ENCODE measurements around the gene SLC12A9.

Gene SLC12A9

DNA sequence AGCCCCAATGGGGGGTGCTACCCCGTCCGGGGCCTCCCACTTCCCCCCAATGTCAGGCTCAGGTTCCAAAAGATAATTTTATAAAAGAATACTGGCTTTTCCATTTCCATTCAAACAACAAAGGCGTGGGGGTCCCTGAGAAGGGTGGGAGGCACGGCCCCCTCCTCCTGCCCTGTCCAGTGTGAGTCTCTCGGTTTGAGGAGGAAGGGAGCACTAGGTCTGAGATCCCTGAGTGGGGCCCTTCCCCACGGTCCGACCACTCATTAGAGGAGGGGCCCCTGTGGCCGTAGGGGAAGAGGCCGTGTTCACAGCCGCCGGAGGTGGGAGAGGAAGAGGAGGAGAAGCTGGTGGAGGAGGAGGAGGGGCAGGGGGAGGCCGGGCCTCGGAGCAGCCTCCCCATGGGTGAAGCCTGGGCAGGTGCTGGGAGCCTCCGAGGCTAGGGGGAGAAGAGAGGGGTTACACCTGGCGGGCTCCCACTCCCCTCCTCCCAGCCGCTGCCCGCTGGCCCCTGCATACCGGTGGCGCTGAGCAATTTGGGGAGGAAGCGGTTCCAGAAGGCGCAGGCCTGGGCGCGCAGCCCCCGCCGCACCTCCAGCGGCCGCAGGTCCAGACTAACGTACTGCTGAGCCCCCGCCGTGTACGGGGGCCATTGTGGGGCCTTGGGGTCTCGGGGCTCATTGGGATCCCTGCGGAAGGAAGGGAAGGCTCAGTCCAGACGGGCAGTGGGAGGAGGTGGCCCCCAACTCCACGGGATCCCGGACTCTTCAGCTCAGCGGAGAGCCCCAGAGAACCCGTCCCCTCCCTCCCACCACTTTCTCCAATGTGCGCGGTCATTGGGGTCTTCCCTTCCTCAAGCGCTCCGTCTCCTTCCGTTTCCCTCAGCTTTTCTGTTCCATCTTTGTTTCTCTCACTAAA lies 38.4 kb downstream of the SLC12A9 start:
- TF ChIP-seq, protein P1, sequence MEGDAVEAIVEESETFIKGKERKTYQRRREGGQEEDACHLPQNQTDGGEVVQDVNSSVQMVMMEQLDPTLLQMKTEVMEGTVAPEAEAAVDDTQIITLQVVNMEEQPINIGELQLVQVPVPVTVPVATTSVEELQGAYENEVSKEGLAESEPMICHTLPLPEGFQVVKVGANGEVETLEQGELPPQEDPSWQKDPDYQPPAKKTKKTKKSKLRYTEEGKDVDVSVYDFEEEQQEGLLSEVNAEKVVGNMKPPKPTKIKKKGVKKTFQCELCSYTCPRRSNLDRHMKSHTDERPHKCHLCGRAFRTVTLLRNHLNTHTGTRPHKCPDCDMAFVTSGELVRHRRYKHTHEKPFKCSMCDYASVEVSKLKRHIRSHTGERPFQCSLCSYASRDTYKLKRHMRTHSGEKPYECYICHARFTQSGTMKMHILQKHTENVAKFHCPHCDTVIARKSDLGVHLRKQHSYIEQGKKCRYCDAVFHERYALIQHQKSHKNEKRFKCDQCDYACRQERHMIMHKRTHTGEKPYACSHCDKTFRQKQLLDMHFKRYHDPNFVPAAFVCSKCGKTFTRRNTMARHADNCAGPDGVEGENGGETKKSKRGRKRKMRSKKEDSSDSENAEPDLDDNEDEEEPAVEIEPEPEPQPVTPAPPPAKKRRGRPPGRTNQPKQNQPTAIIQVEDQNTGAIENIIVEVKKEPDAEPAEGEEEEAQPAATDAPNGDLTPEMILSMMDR (IDR thresholded peaks at IDR 0.05; ENCODE audit: borderline replicate concordance, insufficient read depth, low read depth, low read length), result 0 out of 2 replicates have a peak, but pooled peaks have one; percentile 1
- H3K4me3 ChIP-seq (ENCODE audit: low read depth, low read length), result peak overlapping the region; percentile 59

DNA sequence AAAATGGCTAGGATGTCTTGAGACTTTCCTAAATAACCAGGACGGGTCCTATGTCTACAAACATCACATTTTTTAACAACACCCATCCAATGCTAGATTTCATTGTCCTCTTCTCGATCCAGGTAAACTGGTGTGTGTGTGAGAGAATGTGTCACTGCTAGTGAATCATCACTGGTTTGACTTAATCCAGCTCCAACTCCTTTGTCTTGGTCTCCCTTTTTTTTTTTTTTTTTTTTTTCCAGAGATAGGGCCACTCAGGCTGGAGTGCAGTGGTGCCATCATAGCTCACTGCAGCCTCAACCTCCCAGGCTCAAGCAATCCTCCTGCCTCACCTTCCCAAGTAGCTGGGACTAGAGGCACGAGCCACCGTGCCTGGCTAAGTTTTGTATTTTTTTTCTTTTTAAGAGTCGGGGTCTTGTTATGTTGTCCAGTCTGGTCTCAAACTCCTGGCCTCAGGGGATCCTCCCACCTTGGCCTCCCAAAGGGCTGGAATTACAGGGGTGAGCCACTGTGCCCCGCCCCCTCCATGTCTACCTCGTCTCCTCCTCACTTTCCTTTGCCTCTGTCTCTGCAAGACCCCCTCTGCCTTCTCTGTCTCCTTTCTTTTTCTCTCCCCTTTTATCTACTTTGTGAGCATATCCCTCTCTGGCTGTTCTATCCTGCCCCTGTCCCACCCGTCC lies 39.2 kb downstream of the SLC12A9 start:
- TF ChIP-seq, protein P1 (IDR thresholded peaks at IDR 0.05; ENCODE audit: borderline replicate concordance, insufficient read depth, low read depth, low read length), result no peak
- no peak overlapping the region for H3K4me3 ChIP-seq (ENCODE audit: low read depth, low read length)

DNA sequence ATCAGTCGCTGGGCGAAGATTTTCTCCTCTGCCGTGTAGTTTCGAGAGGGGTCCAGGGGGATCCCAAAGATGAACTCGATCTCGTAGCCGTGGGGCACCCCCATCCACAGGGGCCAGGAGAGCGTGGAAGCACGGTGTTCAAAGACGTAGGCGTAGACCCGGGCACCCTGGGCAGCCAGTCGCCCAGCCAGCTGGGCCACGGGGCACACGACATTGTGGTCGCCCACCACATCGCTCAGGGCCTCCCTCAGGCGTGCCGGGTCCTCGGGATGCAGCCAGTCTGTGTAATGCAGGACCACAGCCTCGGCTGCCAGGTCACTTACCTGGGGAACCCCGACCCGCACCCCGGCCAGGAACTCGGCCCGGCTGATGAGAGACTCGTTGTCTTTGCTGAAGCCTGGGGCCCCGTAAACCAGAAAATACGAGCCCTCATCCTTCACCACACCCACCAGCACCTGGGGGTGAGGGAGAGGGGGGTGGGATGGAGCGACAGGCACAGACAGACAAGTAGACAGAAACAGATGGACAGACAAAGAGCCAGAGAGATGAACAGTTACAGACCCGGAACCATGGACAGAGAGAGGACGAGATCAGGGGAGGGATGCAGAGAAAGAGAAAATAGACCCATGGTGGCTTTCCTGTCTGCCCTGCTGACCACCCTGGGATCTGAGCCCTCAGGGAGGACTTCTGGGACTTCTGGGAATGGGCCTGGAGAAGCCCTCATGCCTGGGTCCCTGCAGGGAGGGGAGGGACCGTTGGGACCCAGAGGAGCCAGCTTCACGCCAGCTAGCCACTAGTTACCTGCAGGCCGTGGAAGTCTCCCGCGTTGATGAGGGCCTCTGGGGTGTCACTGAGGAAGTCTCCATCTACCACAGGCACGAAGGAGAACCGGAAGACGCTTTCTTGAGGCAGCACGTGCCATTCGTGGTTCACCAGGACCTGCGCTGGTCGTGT lies 40.1 kb downstream of the SLC12A9 start:
- TF ChIP-seq, protein P1 (IDR thresholded peaks at IDR 0.05; ENCODE audit: borderline replicate concordance, insufficient read depth, low read depth, low read length), result no peak

DNA sequence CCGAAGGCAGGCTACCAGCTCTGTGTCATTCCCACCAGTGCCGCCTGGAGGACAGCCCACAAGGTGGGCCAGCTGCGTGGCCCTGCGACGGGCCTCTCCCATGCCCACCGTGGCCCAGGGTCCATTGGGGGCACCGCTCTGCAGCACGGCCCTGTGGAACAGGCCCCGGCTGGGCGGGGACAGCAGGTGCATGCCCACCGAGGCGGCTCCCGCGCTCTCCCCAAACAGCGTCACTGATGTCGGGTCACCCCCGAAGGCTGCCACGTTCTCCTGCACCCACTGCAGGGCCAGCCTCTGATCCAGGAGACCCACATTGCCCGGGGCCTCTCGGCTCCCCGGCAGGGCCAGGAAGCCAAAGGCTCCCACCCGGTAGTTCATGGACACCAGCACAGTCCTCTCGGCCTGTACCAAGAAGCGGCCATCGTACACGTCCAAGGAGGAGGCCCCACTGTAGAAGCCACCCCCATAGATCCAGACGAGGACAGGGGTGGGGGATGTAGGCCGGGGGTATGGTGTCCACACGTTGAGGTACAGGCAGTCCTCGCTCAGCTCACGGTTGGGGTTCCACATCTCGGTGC lies 40.9 kb downstream of the SLC12A9 start:
- H3K4me3 ChIP-seq (ENCODE audit: low read depth, low read length), result no peak overlapping the region
- TF ChIP-seq, protein P1 (IDR thresholded peaks at IDR 0.05; ENCODE audit: borderline replicate concordance, insufficient read depth, low read depth, low read length), result no peak

More for the DNA sequence above, 40.1 kb downstream of the SLC12A9 start:
- no peak overlapping the region for H3K4me3 ChIP-seq (ENCODE audit: low read depth, low read length)

DNA sequence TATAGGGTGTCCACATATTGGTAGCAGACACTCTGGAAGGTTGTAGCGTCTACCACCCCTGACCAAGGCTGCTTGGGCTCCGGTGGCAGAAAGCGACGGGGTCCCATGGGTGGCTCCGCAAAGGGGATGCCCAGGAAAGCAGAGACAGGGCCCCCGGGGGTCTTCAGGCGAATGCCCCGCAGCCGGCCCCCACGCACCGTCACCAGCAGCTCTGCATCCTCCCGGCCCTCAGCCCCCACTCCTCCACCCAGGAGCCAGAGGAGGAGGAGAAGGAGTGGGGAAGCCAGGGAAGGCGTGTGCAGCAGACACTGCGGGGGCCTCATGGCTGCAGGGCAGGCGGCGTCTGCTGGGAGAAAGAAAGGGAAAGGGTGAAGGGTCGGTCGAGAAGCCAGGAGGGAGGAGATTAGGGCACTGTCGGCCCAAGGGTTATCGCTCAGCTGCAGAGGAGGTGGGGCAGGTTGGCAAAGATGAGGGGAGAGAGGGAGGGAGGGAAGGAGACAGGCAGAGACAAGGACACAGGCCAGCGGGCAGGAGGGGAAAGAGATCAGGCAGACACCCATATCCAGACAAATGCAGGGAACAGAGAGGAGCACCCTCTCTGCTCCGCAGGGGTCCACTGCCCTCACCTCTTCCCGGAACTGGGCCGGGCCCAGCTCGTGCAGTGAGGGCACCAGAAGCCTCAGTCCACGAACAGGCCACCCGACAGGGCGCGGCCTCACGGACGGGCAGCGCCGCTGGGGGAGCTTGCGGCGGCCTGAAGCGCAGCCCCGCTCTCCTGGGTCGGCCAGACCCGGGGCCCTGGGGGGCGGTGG lies 41.6 kb downstream of the SLC12A9 start:
- peak overlapping the region; percentile 48 for H3K4me3 ChIP-seq (ENCODE audit: low read depth, low read length)

More for the DNA sequence above, 41.6 kb downstream of the SLC12A9 start:
- TF ChIP-seq, protein P1 (IDR thresholded peaks at IDR 0.05; ENCODE audit: borderline replicate concordance, insufficient read depth, low read depth, low read length), result no peak
